Esophagus (tissue), 2 donors: ENCODE data around the gene MRPL37. TPM values are rescaled to one million over a fixed set of nuclear protein-coding genes. Genes with fewer than 3 reads are reported as not detected.
"Not testable (repeated sequence)": the region's sequence is repeated elsewhere in the genome, so short reads cannot be mapped to it uniquely, and the experiment has no call there.

Experiments
- H3K27ac ChIP-seq, 2 donors: one replicate each; pipeline ENCODE4 v1.5.1; 2013; ENCODE audit warnings: low read depth in 2 of 2, mild to moderate bottlenecking in 2 of 2, inconsistent platforms in 1 of 2, low read length in 1 of 2, moderate library complexity in 1 of 2
- H3K27me3 ChIP-seq, 2 donors: one replicate each; pipeline ENCODE4 v1.6.1; 2013; ENCODE audit warnings: low read length in 2 of 2, control low read depth in 1 of 2, mild to moderate bottlenecking in 1 of 2; ENCODE audit not compliant: insufficient read depth in 2 of 2, control insufficient read depth in 1 of 2
- H3K36me3 ChIP-seq, 2 donors: one replicate each; pipeline ENCODE4 v1.6.1; 2013; ENCODE audit warnings: low read length in 1 of 2; ENCODE audit not compliant: control insufficient read depth in 2 of 2, insufficient read depth in 2 of 2
- H3K4me1 ChIP-seq, 2 donors: one replicate each; pipeline ENCODE4 v1.6.1; 2013; ENCODE audit warnings: low read length in 1 of 2; ENCODE audit not compliant: control insufficient read depth in 2 of 2, insufficient read depth in 2 of 2
- H3K4me3 ChIP-seq, 2 donors: one replicate each; pipeline ENCODE4 v1.5.1; 2013; ENCODE audit warnings: low read length in 2 of 2, mild to moderate bottlenecking in 2 of 2, low read depth in 1 of 2, moderate library complexity in 1 of 2
- H3K9me3 ChIP-seq, 2 donors: one replicate each; pipeline ENCODE4 v1.6.1; 2013; ENCODE audit warnings: mild to moderate bottlenecking in 2 of 2, low read depth in 1 of 2, low read length in 1 of 2, moderate library complexity in 1 of 2; ENCODE audit not compliant: control insufficient read depth in 2 of 2, insufficient read depth in 1 of 2
- WGBS, 2 donors: extraction: QIAGEN DNeasy Blood & Tissue Kit; methylation state at CpG; one replicate each; pipeline ENCODE4 v1.1.7; 2013; 5-methylcytosine and 5-hydroxymethylcytosine counted together
- polyA plus RNA-seq, 2 donors: library from polyadenylated mRNA; stranded (reverse); fragments of 200-250 nt; gene quantifications; one replicate each; pipeline ENCODE4 v1.2.3, GENCODE V29; 2013
- donor health status: healthy with polysubstance abuse.
- donor health status: Bipolar disorder and iron deficiency.

Gene MRPL37
- polyA plus RNA-seq, 2 donors, result 17.8 to 69.7 TPM

GRCh38 chr1:54160351-54160750, 39.6 kb upstream of the MRPL37 start:
- no peaks in the 10 kb centered on the region for H3K27me3 ChIP-seq
- no peaks in the 10 kb centered on the region for H3K9me3 ChIP-seq
- H3K4me1 ChIP-seq, result peaks cover 3 to 8% of the 10 kb centered on the region in 2 donors
- H3K4me3 ChIP-seq, result no peak overlapping the region
- H3K36me3 ChIP-seq, result no peaks in the 10 kb centered on the region
- WGBS, 2 donors, result 57 to 68% methylated on average over 3 of the region's 3 CpGs
- no peak overlapping the region for H3K27ac ChIP-seq

DNA sequence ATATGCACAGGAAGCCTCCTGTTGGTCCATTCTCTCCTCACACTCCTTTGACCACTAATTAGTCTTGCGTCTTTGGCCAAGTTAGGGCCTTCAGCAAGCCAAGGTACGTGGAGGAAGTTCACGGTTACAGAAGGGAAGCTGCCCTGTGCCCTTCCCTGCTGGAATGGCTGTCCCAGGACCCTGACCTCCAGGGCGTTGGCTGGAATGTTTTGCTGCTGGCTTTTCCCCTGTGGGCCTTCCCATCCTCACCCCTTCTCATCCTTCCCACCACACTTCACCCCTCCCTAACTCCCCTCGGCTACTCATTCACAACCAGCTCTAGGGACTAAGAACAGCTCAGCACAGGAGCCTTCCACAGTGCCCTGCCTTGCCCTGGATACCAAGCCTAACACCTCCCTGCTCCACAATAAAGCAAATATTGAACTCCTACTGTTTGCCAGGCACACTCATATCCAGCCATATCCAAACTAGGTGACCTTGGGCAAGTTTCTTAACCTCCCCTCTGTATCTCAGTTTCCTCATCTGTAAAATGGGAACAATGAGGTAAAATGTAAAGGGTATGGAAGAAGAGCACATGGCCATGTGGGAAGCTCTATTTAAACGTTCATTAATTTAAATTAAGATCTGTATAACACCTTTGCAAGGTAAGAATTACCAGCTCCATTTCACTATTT, 38.3 kb upstream of the MRPL37 start:
- 69 to 84% methylated on average over 6 of the region's 6 CpGs for WGBS, 2 donors
- no peaks in the 10 kb centered on the region for H3K36me3 ChIP-seq
- no peaks in the 10 kb centered on the region for H3K9me3 ChIP-seq
- H3K4me1 ChIP-seq, result peaks cover 0 to 8% of the 10 kb centered on the region in 2 donors
- H3K27me3 ChIP-seq, result no peaks in the 10 kb centered on the region
- H3K27ac ChIP-seq, result no peak overlapping the region
- no peak overlapping the region for H3K4me3 ChIP-seq

DNA sequence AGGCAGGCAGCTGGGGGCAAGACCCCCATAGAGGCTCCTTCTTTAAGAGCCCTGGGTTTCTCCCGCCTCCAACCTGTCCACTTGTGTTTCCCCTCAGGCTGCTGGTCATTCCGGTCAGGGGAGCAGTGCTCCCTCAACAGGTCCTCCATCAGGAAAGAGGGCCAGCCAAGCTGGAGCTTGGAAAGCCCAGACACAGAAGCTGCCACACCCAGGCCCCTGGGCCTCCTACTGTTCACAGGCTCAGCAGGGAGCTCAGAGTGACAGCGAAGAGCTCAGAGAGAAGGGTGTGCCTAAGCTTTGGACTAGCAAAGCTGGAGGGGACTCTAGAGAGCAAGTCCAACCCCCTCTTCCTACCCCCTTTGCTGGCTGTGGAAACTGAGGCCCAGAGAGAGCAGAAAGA, 36.9 kb upstream of the MRPL37 start:
- 46 to 60% methylated on average over 3 of the region's 3 CpGs for WGBS, 2 donors
- Histone ChIP-seq H3K36me3 (no peaks in the 10 kb centered on the region), H3K9me3 (no peaks in the 10 kb centered on the region), H3K27ac (peak overlapping the region in 1 of 2 donors; percentile 7), H3K27me3 (no peaks in the 10 kb centered on the region), H3K4me3 (no peak overlapping the region), H3K4me1 (peaks cover 0 to 8% of the 10 kb centered on the region in 2 donors)

DNA sequence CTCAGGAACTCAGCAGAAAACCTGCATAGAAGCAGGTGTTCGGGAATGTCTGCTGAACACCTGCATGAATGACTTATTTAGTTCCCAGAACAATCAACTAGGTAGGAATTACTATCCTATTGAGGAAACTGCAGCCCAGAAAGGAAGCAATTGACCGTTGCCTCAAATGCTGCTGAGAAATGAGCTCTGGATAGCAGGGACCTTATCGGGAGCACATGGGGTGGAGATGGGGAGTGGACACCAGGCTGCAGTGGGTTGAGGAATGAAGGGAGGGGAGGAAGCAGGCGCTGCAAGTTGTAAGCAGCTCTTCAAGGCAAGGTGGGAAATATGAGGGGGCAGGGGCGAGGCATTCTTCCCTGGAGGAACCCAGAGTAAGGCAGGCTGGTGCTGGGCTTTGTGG, 36.4 kb upstream of the MRPL37 start:
- Histone ChIP-seq H3K4me3 (no peak overlapping the region), H3K4me1 (peaks cover 1 to 13% of the 10 kb centered on the region in 2 donors), H3K9me3 (no peaks in the 10 kb centered on the region), H3K27ac (no peak overlapping the region), H3K36me3 (no peaks in the 10 kb centered on the region), H3K27me3 (no peaks in the 10 kb centered on the region)
- WGBS, 2 donors, result 69 to 76% methylated on average over 5 of the region's 5 CpGs

DNA sequence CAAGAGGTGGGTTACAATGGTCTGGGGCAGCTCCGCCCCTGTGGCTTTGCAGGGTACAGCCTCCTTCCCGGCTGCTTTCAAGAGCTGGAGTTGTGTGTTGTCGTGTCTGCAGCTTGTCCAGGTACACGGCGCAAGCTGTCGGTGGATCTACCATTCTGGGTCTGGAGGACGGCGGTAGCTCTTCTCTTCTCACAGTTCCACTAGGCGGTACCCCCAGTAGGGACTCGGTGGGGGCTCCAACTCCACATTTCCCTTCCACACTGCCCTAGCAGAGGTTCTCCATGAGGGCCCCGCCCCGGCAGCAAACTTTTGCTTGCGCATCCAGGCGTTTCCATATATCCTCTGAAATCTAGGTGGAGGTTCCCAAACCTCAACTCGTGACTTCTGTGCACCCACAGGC, 34.8 kb upstream of the MRPL37 start:
- Histone ChIP-seq H3K36me3 (no peaks in the 10 kb centered on the region), H3K4me1 (peaks cover 2 to 13% of the 10 kb centered on the region in 2 donors), H3K27ac (no peak overlapping the region), H3K27me3 (no peaks in the 10 kb centered on the region), H3K9me3 (no peaks in the 10 kb centered on the region), H3K4me3 (no peak overlapping the region)
- WGBS, 2 donors, result 90 to 92% methylated on average over 15 of the region's 15 CpGs

DNA sequence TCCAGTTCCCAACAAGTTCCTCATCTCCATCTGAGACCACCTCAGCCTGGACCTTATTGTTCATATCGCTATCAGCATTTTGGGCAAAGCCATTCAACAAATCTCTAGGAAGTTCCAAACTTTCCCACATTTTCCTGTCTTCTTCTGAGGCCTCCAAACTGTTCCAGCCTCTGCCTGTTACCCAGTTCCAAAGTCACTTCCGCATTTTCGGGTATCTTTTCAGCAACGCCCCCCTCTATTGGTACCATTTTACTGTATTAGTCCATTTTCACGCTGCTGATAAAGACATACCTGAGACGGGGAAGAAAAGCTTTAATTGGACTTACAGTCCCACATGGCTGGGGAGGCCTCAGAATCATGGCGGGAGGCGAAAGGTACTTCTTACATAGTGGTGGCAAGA, 33.6 kb upstream of the MRPL37 start:
- WGBS, 2 donors, result 92 to 96% methylated on average over 8 of the region's 8 CpGs
- peaks cover 2 to 13% of the 10 kb centered on the region in 2 donors for H3K4me1 ChIP-seq
- not testable (repeated sequence) for H3K9me3 ChIP-seq, H3K27me3 ChIP-seq, H3K4me3 ChIP-seq, H3K36me3 ChIP-seq, H3K27ac ChIP-seq

DNA sequence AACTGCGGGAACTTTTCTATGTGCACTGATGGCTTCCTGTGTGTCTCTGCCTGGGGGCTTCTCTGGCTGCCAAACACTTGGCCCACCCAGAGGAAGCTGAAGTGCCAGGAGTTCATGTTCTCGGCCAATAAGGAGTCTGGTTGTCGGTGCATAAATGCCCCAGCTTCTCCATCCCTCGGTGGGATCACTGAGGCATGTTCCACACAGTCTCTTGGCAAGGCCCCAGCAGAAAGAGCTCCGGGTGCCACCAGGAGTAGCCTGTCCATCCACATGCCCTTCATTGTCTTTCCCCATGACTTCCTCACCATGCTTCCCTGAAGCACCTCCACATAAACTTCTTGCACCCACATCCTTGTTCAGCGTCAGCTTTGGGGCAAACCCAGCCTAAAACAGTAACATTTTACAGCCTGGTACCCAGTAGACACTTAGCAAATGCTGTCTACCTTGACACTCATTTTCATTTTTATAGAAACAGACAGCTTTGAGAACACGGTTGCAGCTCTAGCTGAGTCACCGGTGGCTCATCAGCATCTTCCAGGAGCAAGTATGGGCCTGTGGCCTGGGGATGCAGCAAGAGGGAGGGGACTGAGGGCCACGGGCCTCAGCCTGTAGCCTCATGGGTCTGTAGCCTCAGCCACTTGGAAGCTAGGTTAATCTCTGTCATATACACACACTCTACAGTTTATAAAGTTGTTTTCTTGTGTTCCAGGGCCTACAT, 32.4 kb upstream of the MRPL37 start:
- Histone ChIP-seq H3K36me3 (no peaks in the 10 kb centered on the region), H3K9me3 (no peaks in the 10 kb centered on the region), H3K4me3 (no peak overlapping the region), H3K27me3 (no peaks in the 10 kb centered on the region), H3K27ac (peak overlapping the region in 1 of 2 donors; percentile 59), H3K4me1 (peaks cover 2 to 13% of the 10 kb centered on the region in 2 donors)
- WGBS, 2 donors, result 49 to 62% methylated on average over 9 of the region's 9 CpGs

- 73 to 78% methylated on average over 8 of the region's 8 CpGs for WGBS, 2 donors
Measured at GRCh38 chr1:54168206-54168965, 31.6 kb upstream of the MRPL37 start.

GRCh38 chr1:54169068-54169467, 30.9 kb upstream of the MRPL37 start:
- H3K27ac ChIP-seq, result no peak overlapping the region
- H3K4me1 ChIP-seq, result peaks cover 2 to 10% of the 10 kb centered on the region in 2 donors
- WGBS, 2 donors, result 65 to 71% methylated on average over 3 of the region's 3 CpGs
- no peaks in the 10 kb centered on the region for H3K36me3 ChIP-seq
- H3K27me3 ChIP-seq, result no peaks in the 10 kb centered on the region
- H3K9me3 ChIP-seq, result no peaks in the 10 kb centered on the region
- no peak overlapping the region for H3K4me3 ChIP-seq

More at GRCh38 chr1:54168206-54168965, 31.6 kb upstream of the MRPL37 start:
- H3K9me3 ChIP-seq, result no peaks in the 10 kb centered on the region
- peaks cover 2 to 13% of the 10 kb centered on the region in 2 donors for H3K4me1 ChIP-seq
- no peaks in the 10 kb centered on the region for H3K36me3 ChIP-seq
- no peak overlapping the region for H3K27ac ChIP-seq
- H3K4me3 ChIP-seq, result no peak overlapping the region
- H3K27me3 ChIP-seq, result no peaks in the 10 kb centered on the region
